Naive thymus-derived CD8-positive, alpha-beta T cell (primary cell): ENCODE measurements around the gene FHL2. TPM values are rescaled to one million over a fixed set of nuclear protein-coding genes. Genes with fewer than 3 reads are reported as not detected.

Experiments used
- ATAC-seq, 2 donors: fragments of 150-1000 bp; cut with Tn5 transposase in 1 of 2; sonication (Bioruptor Pico), chemical (Tn5 transposase) in 1 of 2; 1 replicate in 1 of 2; 2 replicates in 1 of 2; pipeline ENCODE4 v1.10.0; 2021; ENCODE audit warnings: mild to moderate bottlenecking in 2 of 2, moderate library complexity in 2 of 2
- POLR2A ChIA-PET: fragments of 350-600 bp; sonication (Branson Sonifier 250); formaldehyde crosslinking; loops from one replicate; lab custom pipeline; 2021; ENCODE audit warnings: antibody characterized with exemption; lab: Charles Lee
- DNase-seq, 10 donors: peaks; one replicate each; pipeline versions ENCODE4 v3.0.0 to v3.0.0-alpha.2; 2020 to 2022
- H3K27ac Mint-ChIP-seq, 10 donors: one replicate each; pipeline ENCODE4 v1.8.0; 2020 to 2022; ENCODE audit warnings: mild to moderate bottlenecking in 10 of 10, mixed read lengths in 10 of 10, moderate library complexity in 4 of 10, inconsistent platforms in 1 of 10
- H3K27me3 Mint-ChIP-seq, 5 donors: one replicate each; pipeline ENCODE4 v1.8.0; 2021 to 2022; ENCODE audit warnings: mixed read lengths in 5 of 5
- H3K36me3 Mint-ChIP-seq, 3 donors: one replicate each; pipeline ENCODE4 v1.8.0; 2020 to 2022; ENCODE audit warnings: mixed read lengths in 3 of 3, mild to moderate bottlenecking in 2 of 3, inconsistent platforms in 1 of 3
- H3K4me1 Mint-ChIP-seq, 4 donors: one replicate each; pipeline ENCODE4 v1.8.0; 2021 to 2022; ENCODE audit warnings: mixed read lengths in 4 of 4
- H3K4me3 Mint-ChIP-seq, 10 donors: one replicate each; pipeline ENCODE4 v1.8.0; 2020 to 2022; ENCODE audit warnings: mild to moderate bottlenecking in 10 of 10, mixed read lengths in 10 of 10, moderate library complexity in 6 of 10, inconsistent platforms in 1 of 10
- H3K9me3 Mint-ChIP-seq, 9 donors: one replicate each; pipeline ENCODE4 v1.8.0; 2020 to 2022; ENCODE audit warnings: mixed read lengths in 9 of 9, mild to moderate bottlenecking in 3 of 9, inconsistent platforms in 1 of 9, moderate library complexity in 1 of 9
- polyA plus RNA-seq, 3 donors: library from polyadenylated mRNA; unstranded; fragments of 300-500 nt; fragmentation: Illumina TruSeq; gene quantifications; one replicate each; pipeline ENCODE4 v1.2.3, GENCODE V29; 2021
- total RNA-seq, 8 experiments: library from RNA in 2 of 8; stranded (reverse) in 2 of 8; gene quantifications; one replicate each; pipeline ENCODE4 v1.2.3 and lab custom pipeline; 2021 to 2026

The FHL2 gene
- total and polyA plus RNA-seq, 5 experiments from 2014 or later = 2.0 to 2.8 (median 2.6) TPM; not detected in 2

DNA sequence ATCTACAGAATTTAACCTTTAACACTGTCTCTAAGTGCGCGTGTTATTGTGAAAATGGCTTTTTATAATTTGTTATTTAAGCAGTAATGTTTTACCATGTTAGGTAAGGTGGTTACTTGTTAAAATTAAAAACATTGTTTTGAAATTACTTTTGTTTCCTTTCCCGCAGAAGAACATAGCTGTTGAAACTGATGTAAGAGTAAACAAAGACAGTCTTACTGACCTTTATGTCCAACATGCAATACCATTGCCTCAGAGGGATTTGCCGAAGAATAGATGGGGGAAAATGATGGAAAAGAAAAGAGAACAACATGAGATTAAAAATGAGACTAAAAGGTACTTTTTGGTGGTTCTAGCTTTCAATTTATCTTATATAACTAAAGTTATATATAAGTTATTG lies 59.4 kb downstream of the FHL2 start:
- peak overlapping the region in 5 of 10 donors; percentile 68 to 100 (median 98) for H3K27ac Mint-ChIP-seq
- H3K4me1 Mint-ChIP-seq = peaks cover 16 to 45% (median 37%) of the 10 kb centered on the region in 4 donors
- peaks cover 0 to 45% (median 5%) of the 10 kb centered on the region in 3 donors for H3K36me3 Mint-ChIP-seq
- peak overlapping the region in 7 of 10 donors; percentile 25 to 100 (median 97) for H3K4me3 Mint-ChIP-seq
- POLR2A ChIA-PET = interaction anchor here (3.3 kb wide), 1 partner anchor 10 kb away, joined by 22 read pairs; the partner anchor contains the start of gene TGFBRAP1
- H3K9me3 Mint-ChIP-seq = no peaks in the 10 kb centered on the region
- DNase-seq = no peak
- ATAC-seq = no peak
- peaks cover 0 to 1% (median 0%) of the 10 kb centered on the region in 5 donors for H3K27me3 Mint-ChIP-seq

DNA sequence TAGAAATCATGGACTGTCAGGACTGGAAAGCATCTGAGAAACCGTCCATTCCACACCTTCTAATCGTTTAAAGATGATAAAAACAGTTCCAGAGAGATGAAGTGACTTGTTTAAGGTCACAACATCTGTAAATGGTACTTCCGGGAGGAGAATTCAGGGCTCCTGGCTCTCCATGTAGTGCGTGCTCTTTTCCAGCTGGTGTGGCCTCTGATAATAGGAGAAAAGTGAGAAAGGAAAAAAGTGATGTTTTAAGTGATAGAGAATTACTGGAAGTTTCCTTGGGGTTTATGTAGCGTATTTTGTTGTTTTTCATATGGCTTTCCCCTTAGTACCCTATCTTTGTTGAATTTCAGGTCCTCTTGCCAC lies 60.8 kb downstream of the FHL2 start:
- H3K4me1 Mint-ChIP-seq = peaks cover 16 to 45% (median 37%) of the 10 kb centered on the region in 4 donors
- peaks cover 0 to 1% (median 0%) of the 10 kb centered on the region in 5 donors for H3K27me3 Mint-ChIP-seq
- H3K27ac Mint-ChIP-seq = peak overlapping the region; percentile 98 to 100 (median 100)
- H3K9me3 Mint-ChIP-seq = no peaks in the 10 kb centered on the region
- H3K36me3 Mint-ChIP-seq = peaks cover 0 to 38% (median 5%) of the 10 kb centered on the region in 3 donors
- peak; percentile 1 to 11 for ATAC-seq
- POLR2A ChIA-PET = interaction anchor here (1.9 to 3.3 kb wide), 2 partner anchors 9 to 61 kb away, joined by 6 to 22 read pairs; partner anchors contain the start of genes FHL2 and TGFBRAP1
- DNase-seq = no peak
- peak overlapping the region; percentile 94 to 100 (median 99) for H3K4me3 Mint-ChIP-seq

DNA sequence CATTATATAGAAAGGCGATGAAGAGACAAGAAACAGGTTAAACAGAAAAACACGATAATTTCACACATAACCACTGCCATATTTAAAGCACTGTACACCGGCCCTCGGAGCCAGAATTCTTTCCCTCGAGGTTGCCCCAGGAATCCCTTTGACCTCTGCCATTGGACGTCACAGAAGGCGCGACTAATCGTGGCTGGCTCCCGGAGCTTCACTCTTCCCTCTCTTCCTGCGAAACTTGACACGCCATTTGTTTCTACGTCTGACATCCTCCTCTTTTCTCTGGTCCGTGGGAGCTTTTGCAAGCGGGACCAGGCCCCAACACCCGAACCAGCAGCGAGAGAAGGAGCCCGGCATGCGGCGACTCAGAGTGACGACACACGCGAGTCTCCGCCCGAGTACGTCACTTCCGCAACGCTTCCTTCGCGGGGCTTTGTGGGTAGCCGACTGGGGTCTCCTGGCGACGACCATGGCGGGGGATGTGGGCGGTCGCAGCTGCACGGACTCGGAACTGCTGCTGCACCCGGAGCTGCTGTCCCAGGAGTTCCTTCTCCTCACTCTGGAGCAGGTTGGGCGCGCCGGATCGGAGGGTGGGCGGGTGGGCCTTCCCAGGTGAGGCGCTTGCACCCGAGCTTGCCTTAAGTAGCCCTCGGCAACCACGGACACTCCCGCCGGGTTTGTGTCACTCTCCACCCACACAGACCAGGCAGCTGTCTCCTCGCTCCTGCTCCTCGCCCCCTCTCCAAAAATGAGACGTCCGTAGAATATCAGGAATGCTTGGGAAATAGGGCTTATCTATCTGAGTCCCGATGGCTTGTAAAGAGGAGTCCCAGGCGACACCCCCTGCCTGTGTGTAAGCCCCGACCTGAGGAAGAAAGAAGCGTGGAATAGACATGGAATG lies 61.5 kb downstream of the FHL2 start, which contains the start of gene C2orf49:
Gene C2orf49, plus strand, starts transcription at position 419 of the 898 bp plus-strand sequence. Its CDS starts 48 bp downstream, at position 467.
- Mint-ChIP-seq H3K9me3 (no peaks in the 10 kb centered on the region), H3K4me3 (peak within 1 kb of the TSS; percentile 94 to 100 (median 99)), H3K36me3 (peaks cover 0 to 33% (median 5%) of the 10 kb centered on the region in 3 donors)

DNA sequence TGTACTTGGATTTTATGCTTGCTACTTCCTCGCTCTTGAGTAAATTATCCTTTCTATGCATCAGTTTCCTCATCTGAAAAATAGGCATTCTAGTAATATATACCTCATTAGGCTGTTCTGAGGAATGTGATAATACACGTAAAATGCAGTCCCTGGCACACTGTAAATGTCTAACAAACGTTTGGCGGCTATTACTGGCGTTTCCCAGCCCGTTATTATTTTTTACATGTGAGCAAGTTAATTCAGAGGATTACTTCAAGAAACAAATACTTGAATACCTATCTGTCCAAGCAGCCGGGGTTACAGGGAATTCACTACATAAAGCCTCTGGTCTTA lies 62.1 kb downstream of the FHL2 start:
- no peaks in the 10 kb centered on the region for H3K9me3 Mint-ChIP-seq
- peaks cover 16 to 45% (median 37%) of the 10 kb centered on the region in 4 donors for H3K4me1 Mint-ChIP-seq
- no peak for ATAC-seq
- H3K4me3 Mint-ChIP-seq = peak overlapping the region; percentile 94 to 100 (median 99)
- peak overlapping the region; percentile 98 to 100 (median 100) for H3K27ac Mint-ChIP-seq
- POLR2A ChIA-PET = interaction anchor here (0.6 to 3.3 kb wide), 3 partner anchors 8 to 418 kb away, joined by 4 to 22 read pairs (median 6); partner anchors contain the start of genes FHL2 and TGFBRAP1
- peaks cover 0 to 27% (median 5%) of the 10 kb centered on the region in 3 donors for H3K36me3 Mint-ChIP-seq
- no peak for DNase-seq
- H3K27me3 Mint-ChIP-seq = peaks cover 0 to 1% (median 0%) of the 10 kb centered on the region in 5 donors

More for the DNA sequence above, 61.5 kb downstream of the FHL2 start, which contains the start of gene C2orf49:
- peak; percentile 81 to 98 (median 91) for DNase-seq
- POLR2A ChIA-PET = interaction anchor here (1.9 to 3.3 kb wide), 2 partner anchors 8 to 61 kb away, joined by 6 to 22 read pairs; partner anchors contain the start of genes FHL2 and TGFBRAP1
- peaks cover 16 to 45% (median 37%) of the 10 kb centered on the region in 4 donors for H3K4me1 Mint-ChIP-seq
- H3K27me3 Mint-ChIP-seq = peaks cover 0 to 1% (median 0%) of the 10 kb centered on the region in 5 donors
- peak within 1 kb of the TSS; percentile 98 to 100 (median 100) for H3K27ac Mint-ChIP-seq
- ATAC-seq = peak; percentile 91 to 93

DNA sequence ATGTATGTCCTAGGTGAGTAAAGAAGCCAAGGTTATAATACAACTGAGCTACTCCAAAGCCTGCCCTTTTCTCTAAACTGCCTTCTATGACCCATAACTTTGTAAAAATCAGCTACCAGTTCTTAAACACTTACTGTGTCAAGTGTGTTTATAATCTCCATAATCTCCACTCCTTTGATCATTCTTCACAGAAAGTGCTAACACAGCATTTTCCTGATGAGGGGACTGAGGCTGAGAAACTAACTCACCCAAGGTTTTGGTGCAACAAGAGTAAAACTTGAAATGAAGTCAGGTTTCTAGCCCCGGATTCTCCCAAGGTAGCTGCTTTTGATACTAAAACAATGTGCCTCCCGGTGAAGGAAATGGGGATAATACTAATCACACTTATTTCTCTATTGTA lies 63.4 kb downstream of the FHL2 start:
- peak overlapping the region in 2 of 10 donors; percentile 31 to 98 for H3K4me3 Mint-ChIP-seq
- no peak for DNase-seq
- H3K4me1 Mint-ChIP-seq = peaks cover 16 to 44% (median 41%) of the 10 kb centered on the region in 4 donors
- no peaks in the 10 kb centered on the region for H3K9me3 Mint-ChIP-seq
- peak overlapping the region in 6 of 10 donors; percentile 40 to 100 (median 76) for H3K27ac Mint-ChIP-seq
- H3K36me3 Mint-ChIP-seq = peaks cover 0 to 15% (median 0%) of the 10 kb centered on the region in 3 donors
- POLR2A ChIA-PET = interaction anchor here (0.7 kb wide), 1 partner anchor 857 kb away, joined by 3 read pairs; no protein-coding TSS in a partner anchor
- no peak for ATAC-seq
- H3K27me3 Mint-ChIP-seq = peaks cover 0 to 1% (median 0%) of the 10 kb centered on the region in 5 donors

DNA sequence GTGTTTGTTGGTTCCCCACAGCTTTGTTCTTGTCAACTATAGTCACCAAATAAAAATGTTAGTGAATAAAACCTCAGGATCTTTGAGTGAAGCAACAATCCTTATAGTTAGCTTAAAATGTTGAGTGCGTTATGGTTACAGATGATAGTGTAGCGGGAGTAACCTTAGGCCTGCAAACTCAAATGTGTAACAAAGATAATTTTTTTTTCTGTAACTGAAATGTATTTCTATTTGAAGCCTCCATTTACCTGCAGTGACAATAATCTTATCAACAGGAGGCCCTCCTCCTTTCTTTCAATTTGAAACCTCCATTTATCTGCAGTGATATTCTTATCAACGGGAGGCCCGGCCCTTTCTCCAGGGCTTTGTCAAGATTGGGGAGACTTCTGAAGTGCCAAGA lies 64.6 kb downstream of the FHL2 start:
- POLR2A ChIA-PET = interaction anchor here (0.5 kb wide), 1 partner anchor 34 kb away, joined by 3 read pairs; no protein-coding TSS in a partner anchor
- DNase-seq (no peak), ATAC-seq (no peak)
- Mint-ChIP-seq H3K27me3 (peaks cover 0 to 1% (median 0%) of the 10 kb centered on the region in 5 donors), H3K9me3 (no peaks in the 10 kb centered on the region), H3K4me3 (no peak overlapping the region), H3K4me1 (peaks cover 13 to 41% (median 39%) of the 10 kb centered on the region in 4 donors), H3K27ac (peak overlapping the region in 1 of 10 donors; percentile 3), H3K36me3 (peaks cover 0 to 5% (median 0%) of the 10 kb centered on the region in 3 donors)

DNA sequence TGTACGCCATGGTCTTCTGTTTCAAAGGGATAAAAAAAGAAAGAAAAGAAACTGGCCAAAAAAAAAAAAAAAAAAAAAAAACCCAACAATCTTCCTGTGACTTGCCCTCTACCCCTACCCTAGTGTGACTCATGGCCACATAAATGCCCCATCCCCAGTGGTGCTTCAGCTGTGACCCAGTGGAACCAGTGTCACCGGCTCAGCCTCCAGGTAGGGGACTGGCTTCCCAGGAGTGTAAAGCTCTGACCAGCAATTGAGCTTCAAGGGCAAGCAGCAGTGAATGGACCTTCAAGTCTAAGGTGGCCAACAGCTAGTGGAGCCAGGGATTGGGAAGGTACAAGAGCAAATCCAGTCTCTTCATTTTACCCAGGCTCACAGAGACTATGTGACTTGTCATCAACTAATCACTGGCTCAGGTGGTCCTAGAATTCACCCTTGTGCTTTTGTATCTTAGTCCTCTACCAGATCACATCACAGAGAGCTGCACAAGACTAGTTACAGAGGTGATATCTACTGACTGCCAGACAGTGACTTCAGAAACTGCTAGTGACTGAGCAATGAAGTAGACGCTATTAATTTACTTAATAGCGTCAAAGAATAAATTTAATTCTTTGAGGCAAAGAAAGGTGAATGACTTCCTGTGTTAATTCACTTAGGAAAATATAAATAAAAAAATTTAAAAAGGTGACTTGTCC lies 68.0 kb downstream of the FHL2 start:
- Mint-ChIP-seq H3K27me3 (no peaks in the 10 kb centered on the region), H3K27ac (peak overlapping the region; percentile 87 to 96 (median 93)), H3K9me3 (no peaks in the 10 kb centered on the region), H3K4me1 (peaks cover 17 to 41% (median 35%) of the 10 kb centered on the region in 4 donors), H3K36me3 (peaks cover 0 to 5% (median 0%) of the 10 kb centered on the region in 3 donors), H3K4me3 (peak overlapping the region; percentile 39 to 91 (median 84))
- POLR2A ChIA-PET = interaction anchor here (0.6 to 2.9 kb wide), 3 partner anchors 7 to 834 kb away, joined by 4 to 22 read pairs (median 5); partner anchors contain the start of gene C2orf49
- ATAC-seq = no peak
- DNase-seq = no peak

DNA sequence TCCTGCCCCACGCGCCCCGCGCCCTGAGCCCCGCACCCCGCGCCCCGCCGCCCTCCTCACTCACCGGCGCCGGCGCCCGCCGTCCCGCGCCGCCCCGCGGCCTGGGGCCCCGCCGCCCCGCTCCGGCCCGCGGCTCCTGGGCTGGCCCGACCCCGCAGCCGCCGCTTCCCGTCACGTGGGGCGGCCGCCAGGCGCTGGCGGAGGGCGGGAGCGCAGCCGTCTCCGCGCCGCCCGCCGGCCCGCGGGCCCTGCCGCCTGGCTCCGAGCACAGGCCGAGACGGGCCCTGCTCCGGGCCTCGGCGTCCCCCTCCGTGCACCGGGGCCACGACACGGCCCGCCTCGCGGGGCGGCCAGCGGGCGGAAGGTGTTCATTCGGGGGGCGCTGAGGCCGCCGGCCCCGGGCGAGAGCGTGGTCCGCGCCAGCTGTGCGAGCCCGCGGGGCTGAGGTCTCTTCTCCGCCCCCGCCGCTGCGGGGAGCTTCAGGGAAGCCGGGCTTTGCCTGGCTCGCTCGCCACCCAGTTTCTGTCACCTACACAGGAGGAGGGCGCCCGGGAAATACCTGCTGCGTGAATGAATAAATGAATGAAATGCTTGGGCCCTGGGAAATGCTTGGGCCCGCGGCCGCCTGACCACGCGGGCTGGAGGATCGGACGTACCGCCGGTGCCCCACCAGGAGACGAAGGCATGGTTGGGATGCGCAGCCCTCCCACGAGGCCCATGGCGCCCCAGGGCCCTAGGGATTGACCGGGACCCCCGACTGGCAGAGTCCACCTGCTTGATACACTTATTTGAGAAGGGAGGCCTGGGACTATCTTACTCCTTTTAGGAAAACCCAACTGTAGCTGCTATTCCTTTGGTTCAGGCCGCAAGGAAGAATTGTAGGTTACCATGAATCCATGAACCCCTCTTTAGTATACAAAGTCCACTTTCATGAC lies 69.0 kb downstream of the FHL2 start, which contains the start of gene TGFBRAP1:
Gene TGFBRAP1, minus strand, starts transcription at position 175 of the 935 bp plus-strand sequence. CDS start 21,434 bp downstream, outside the sequence.
- POLR2A ChIA-PET = interaction anchor here (2.9 kb wide), 1 partner anchor 8 kb away, joined by 22 read pairs; the partner anchor contains the start of gene C2orf49
- peak; percentile 86 to 90 for ATAC-seq
- peak within 1 kb of the TSS; percentile 81 to 97 (median 92) for H3K4me3 Mint-ChIP-seq
- DNase-seq = peak; percentile 31 to 69 (median 60)
- H3K36me3 Mint-ChIP-seq = peaks cover 0 to 5% (median 0%) of the 10 kb centered on the region in 3 donors
- H3K9me3 Mint-ChIP-seq = no peaks in the 10 kb centered on the region
- peak within 1 kb of the TSS; percentile 94 to 99 (median 96) for H3K27ac Mint-ChIP-seq
- H3K27me3 Mint-ChIP-seq = no peaks in the 10 kb centered on the region
- peaks cover 23 to 49% (median 45%) of the 10 kb centered on the region in 4 donors for H3K4me1 Mint-ChIP-seq

DNA sequence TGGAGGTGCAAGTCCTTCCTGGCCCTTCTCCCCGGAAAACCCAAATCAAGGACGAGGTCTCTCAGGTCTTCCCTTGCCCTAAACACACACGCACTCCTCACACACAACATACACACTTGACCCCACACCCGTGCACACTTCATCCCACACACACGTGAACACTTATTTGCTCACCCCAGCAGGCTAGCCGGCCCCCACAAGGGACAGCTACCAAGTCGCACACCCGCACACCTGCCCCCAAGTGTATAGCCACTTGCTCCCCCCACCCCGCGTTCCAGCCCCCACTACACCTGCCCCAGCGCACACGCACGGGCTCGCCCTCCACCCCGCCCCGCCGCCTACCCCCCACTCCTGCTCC lies 69.7 kb downstream of the FHL2 start:
- no peaks in the 10 kb centered on the region for H3K9me3 Mint-ChIP-seq
- H3K27ac Mint-ChIP-seq = peak overlapping the region; percentile 90 to 99 (median 96)
- no peaks in the 10 kb centered on the region for H3K27me3 Mint-ChIP-seq
- peak in 2 of 10 donors; percentile 18 to 32 for DNase-seq
- H3K4me3 Mint-ChIP-seq = peak overlapping the region; percentile 81 to 97 (median 92)
- ATAC-seq = peak; percentile 33 to 38
- peaks cover 26 to 56% (median 52%) of the 10 kb centered on the region in 4 donors for H3K4me1 Mint-ChIP-seq
- POLR2A ChIA-PET = interaction anchor here (0.6 to 2.9 kb wide), 2 partner anchors 9 to 237 kb away, joined by 5 to 22 read pairs; partner anchors contain the start of gene C2orf49
- H3K36me3 Mint-ChIP-seq = peaks cover 0 to 3% (median 0%) of the 10 kb centered on the region in 3 donors

DNA sequence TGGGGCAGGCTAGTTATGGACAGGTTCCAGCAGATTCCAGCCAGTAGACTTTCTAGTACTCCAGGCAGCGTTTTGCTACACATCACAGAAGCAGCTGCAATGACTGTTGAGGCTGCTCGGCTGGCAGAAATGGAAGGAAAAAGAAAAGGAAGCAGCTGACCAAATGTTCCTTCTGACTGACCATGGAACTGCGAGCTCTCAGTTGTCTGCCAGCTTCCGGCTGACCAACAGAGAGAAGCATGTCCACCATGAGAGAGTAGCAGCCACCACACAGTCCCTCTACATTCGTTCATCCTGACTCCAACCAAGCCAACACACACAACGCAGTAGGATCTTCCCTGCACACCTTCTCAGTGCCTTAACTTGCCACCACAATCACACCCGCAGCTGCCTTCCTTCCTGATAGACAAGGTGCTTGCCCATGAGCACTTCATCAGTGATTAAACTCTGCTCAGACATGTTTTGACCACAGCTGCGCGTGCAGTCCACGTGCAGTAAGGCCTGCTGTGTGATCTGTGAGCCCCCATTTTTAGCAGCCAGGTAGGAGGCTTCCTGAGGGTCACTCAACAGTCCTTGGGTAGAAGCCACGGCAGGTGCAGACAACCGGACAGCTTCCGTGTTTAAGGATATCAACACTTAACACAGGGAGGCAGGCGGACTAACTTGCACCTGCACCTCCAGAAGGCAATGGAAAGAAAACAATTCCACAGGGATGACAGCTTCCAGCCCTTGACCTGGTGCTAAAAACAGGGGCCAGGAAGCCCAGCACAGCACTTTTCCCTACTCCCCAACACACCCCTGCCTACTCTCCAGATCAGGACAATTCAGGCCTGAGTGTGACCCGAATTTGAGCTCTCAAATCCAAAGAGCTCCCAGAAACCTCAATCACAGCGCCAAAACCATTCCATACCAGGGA lies 70.3 kb downstream of the FHL2 start:
- peak in 3 of 10 donors; percentile 4 to 27 (median 11) for DNase-seq
- Mint-ChIP-seq H3K4me1 (peaks cover 29 to 62% (median 57%) of the 10 kb centered on the region in 4 donors), H3K36me3 (no peaks in the 10 kb centered on the region), H3K27ac (peak overlapping the region; percentile 90 to 99 (median 96)), H3K4me3 (peak overlapping the region; percentile 81 to 97 (median 92)), H3K27me3 (no peaks in the 10 kb centered on the region), H3K9me3 (no peaks in the 10 kb centered on the region)
- ATAC-seq = no peak
- POLR2A ChIA-PET = interaction anchor here (0.6 to 2.9 kb wide), 2 partner anchors 10 to 237 kb away, joined by 5 to 22 read pairs; partner anchors contain the start of gene C2orf49
